ENCODE results near the gene BGLAP. TPM values are rescaled to one million over a fixed set of nuclear protein-coding genes. Genes with fewer than 3 reads are reported as not detected.

Gene BGLAP
- polyA plus RNA-seq, 3 donors: 2.1 to 6.7 (median 2.3) TPM

DNA sequence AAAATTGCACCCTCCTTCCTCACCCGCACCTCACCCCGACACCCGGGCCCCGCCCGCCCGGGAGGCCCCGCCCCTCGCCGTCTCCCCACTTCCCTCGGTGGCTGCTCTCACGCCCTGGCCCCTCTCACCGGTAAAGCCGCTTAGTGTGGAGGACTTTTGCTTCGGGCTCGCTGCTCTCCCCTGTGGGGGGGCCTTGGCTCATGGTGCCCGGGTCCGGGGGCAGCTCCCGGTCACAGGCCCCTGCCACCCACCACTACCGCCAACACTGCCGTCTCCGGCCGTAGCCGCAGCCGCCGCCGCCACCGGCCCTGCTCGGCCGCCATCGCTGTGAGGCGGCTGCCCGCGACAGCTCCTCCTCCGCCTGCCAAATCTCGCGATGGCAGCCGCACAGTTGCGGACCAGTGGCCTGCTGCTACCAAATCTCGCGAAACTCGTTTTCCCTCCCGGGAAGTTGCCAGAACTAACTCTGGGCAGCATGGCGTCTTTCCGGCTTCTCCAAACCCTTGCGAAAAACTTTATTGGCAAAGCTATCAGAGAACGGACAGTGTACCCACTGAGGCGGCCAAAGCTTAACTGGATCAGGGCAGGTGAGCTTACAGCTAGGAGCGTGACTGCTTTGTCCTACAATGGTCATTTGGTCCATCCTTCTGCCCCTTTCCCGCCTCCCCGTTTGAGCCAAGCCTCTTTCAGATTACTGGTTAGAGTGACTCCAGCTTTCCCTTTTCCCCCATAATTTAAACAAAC is 40.7 kb downstream of the BGLAP start, which contains the start of gene SMG5:
SMG5 (minus strand) TSS at position 347 of the 744 bp plus-strand sequence; CDS start at position 202, 145 bp downstream.
- peak; percentile 91 to 99 (median 98) for DNase-seq (ENCODE audit: extremely low read depth in 1 of 11, low read depth in 9 of 11, low spot score in 4 of 11)

DNA sequence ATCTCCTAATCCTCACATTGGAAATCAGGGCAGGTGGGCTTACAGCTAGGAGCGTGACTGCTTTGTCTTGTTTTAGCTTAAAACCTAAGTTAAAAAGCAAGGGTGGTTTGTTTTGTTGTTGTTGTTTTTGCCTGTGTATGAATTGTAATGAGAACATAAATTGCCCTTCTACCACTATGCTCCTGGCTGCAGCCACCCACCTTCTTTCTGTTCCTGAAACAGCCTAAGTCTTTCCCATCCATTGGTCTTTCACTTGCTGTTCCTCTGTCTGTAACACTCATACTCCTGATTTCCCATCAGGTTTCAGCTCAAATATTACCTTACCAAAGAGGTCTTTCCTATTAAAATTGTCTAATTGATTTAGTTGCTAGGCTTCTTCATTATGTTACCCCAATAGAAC is 41.5 kb downstream of the BGLAP start:
- DNase-seq (ENCODE audit: extremely low read depth in 1 of 11, low read depth in 9 of 11, low spot score in 4 of 11): no peak

DNA sequence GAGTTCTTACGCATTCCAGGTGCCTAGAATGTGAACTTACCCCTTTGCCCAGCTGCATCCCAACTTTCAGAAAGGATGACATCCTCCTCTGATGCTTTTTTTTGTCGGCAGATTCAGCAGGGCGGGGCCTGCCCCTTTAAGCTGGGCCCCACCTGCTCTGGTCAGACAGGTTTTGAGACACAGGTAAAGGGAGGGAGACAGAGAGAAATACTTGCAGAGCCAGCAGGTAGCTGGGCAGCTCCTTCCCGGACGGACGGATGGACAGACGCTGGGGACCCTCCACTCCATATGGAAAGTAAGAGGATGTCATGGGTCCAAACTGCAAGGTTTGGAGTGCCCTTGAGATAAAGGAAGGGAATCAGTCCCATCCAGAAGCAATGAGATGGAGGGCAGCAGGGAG is 42.1 kb downstream of the BGLAP start, which contains the start of gene TMEM79:
TMEM79 (plus strand) TSS at position 214 of the 400 bp plus-strand sequence. CDS start 902 bp downstream, outside the sequence.
- no peak for DNase-seq (ENCODE audit: extremely low read depth in 1 of 11, low read depth in 9 of 11, low spot score in 4 of 11)

DNA sequence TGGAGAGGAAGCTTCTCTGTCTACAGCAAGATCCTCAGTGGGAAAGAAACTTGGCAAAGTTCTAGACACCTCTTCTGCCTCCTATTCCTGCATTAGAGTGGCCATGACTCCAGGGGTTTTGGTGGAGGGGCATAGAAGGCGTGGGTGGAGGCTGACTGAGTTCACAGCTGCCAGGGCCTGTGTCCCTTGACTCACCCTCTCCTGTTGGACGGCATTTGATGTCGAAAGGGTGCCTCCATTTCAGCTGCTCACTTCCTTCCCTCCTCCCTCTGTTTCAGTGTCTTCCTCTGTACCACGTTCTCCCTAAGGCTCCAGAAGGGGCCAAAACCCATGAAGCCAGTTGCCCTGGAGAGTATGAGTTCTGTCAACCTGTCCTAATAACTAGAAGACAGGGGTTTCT is 42.8 kb downstream of the BGLAP start:
- DNase-seq (ENCODE audit: extremely low read depth in 1 of 11, low read depth in 9 of 11, low spot score in 4 of 11): no peak

DNA sequence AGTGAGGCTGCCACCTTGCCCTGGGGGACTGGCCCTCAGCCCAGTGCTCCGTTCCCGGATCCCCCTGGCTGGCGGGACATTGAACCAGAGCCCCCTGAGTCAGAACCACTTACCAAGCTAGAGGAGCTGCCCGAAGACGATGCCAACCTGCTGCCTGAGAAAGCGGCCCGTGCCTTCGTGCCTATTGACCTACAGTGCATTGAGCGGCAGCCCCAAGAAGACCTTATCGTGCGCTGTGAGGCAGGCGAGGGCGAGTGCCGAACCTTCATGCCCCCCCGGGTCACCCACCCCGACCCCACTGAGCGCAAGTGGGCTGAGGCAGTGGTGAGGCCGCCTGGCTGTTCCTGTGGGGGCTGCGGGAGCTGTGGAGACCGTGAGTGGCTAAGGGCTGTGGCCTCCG is 43.5 kb downstream of the BGLAP start:
- no peak for DNase-seq (ENCODE audit: extremely low read depth in 1 of 11, low read depth in 9 of 11, low spot score in 4 of 11)

DNA sequence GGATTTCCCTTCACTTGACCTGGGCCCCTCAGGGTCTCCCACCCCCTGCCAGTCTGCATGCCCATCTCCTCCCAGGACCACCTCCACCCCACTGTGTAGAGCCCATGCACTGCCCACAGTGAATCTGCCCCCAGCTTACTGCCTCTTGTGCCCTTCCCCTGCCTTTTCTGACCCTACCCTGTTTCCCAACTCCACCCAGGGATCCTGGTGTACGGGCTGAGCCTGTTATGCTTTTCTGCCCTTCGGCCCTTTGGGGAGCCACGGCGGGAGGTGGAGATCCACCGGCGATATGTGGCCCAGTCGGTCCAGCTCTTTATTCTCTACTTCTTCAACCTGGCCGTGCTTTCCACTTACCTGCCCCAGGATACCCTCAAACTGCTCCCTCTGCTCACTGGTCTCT is 44.1 kb downstream of the BGLAP start:
- DNase-seq (ENCODE audit: extremely low read depth in 1 of 11, low read depth in 9 of 11, low spot score in 4 of 11): no peak

DNA sequence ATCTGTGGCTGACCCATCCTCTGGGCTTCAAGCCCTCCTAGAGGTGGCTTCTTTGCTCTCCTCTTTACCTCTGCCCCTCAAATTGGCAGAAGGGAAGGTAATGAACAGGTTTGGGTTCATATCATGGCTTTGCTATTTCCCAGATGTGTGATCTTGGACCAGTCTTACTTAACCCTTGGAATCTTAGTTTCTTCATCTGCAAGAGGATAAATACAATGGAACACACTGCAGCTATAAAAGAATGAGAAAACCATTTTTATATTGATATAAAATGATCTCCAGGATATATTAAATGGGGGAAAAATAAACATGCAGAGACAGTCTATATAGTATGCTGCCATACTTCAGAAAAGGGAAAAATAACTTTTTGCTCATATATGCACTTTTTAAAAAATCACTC is 47.9 kb downstream of the BGLAP start:
- no peak for DNase-seq (ENCODE audit: extremely low read depth in 1 of 11, low read depth in 9 of 11, low spot score in 4 of 11)

DNA sequence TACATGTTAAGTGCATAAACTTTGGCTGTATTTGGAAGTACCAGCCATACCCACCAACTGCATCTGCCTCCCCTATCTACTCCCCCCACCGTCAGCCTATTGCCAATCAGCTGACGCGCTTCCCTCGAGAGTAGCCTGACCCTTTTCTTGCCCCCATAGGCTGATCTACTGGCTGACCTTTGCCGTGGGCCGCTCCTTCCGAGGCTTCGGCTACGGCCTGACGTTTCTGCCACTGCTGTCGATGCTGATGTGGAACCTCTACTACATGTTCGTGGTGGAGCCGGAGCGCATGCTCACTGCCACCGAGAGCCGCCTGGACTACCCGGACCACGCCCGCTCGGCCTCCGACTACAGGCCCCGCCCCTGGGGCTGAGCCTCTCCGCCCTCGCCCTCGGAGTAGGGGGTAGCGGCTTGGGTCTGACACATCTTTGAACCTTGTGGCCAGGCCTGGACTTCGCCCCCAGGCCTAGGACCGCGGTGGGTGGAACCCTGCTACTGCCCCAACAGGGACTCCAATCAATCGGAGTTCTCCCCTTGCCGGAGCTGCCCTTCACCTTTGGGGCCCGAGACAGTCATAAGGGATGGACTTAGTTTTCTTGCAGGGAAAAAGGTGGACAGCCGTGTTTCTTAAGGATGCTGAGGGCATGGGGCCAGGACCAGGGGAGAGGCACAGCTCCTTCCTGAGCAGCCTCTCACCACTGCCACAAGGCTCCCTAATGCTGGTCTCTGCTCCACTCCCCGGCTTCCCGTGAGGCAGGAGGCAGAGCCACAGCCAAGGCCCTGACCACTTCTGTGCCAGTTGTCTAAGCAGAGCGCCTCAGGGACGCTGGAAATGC is 49.5 kb downstream of the BGLAP start:
- peak in 10 of 11 donors; percentile 42 to 77 (median 63) for DNase-seq (ENCODE audit: extremely low read depth in 1 of 11, low read depth in 9 of 11, low spot score in 4 of 11)

Other genes with a start within 250 kb of the BGLAP start
- gene SSR2, start 221.2 kb upstream of the BGLAP start, polyA plus RNA-seq (ENCODE audit: insufficient read length in 3 of 3): 100 to 1,000 TPM; 351 to 415 (median 404) TPM
- 10 to 100 TPM; 53.3 to 57.8 (median 53.7) TPM for gene UBQLN4, start 188.4 kb upstream of the BGLAP start, polyA plus RNA-seq (ENCODE audit: insufficient read length in 3 of 3)
- gene LAMTOR2, start 187.4 kb upstream of the BGLAP start, polyA plus RNA-seq (ENCODE audit: insufficient read length in 3 of 3): 10 to 100 TPM; 51.4 to 65.5 (median 58.1) TPM
- gene RAB25, start 181.0 kb upstream of the BGLAP start, polyA plus RNA-seq (ENCODE audit: insufficient read length in 3 of 3): 10 to 100 TPM; 46.2 to 67.0 (median 47.6) TPM
- gene MEX3A, start 159.7 kb upstream of the BGLAP start, polyA plus RNA-seq (ENCODE audit: insufficient read length in 3 of 3): 10 to 100 TPM; 42.4 to 54.4 (median 48.0) TPM
- 100 to 1,000 TPM in 1 of 3 donors, 10 to 100 TPM in 2; 67.7 to 140 (median 93.9) TPM for gene LMNA, start 127.5 kb upstream of the BGLAP start, polyA plus RNA-seq (ENCODE audit: insufficient read length in 3 of 3)
- 10 to 100 TPM; 16.6 to 27.8 (median 18.4) TPM for gene SEMA4A, start 88.6 kb upstream of the BGLAP start, polyA plus RNA-seq (ENCODE audit: insufficient read length in 3 of 3)
- gene SLC25A44, start 48.1 kb upstream of the BGLAP start, polyA plus RNA-seq (ENCODE audit: insufficient read length in 3 of 3): 10 to 100 TPM; 26.1 to 36.0 (median 32.3) TPM
- 10 to 100 TPM; 79.5 to 96.1 (median 93.1) TPM for gene PMF1, start 29.2 kb upstream of the BGLAP start, polyA plus RNA-seq (ENCODE audit: insufficient read length in 3 of 3)
- 1 to 10 TPM; 4.3 to 7.0 (median 5.1) TPM for gene PAQR6, start 5.9 kb downstream of the BGLAP start, polyA plus RNA-seq (ENCODE audit: insufficient read length in 3 of 3)
- 10 to 100 TPM; 53.7 to 67.6 (median 66.5) TPM for gene SMG5, start 40.6 kb downstream of the BGLAP start, polyA plus RNA-seq (ENCODE audit: insufficient read length in 3 of 3)
- 1 to 10 TPM; 5.8 to 6.6 (median 6.5) TPM for gene TMEM79, start 42.1 kb downstream of the BGLAP start, polyA plus RNA-seq (ENCODE audit: insufficient read length in 3 of 3)
- gene GLMP, start 53.5 kb downstream of the BGLAP start, polyA plus RNA-seq (ENCODE audit: insufficient read length in 3 of 3): 10 to 100 TPM; 52.1 to 71.2 (median 64.5) TPM
- gene VHLL, start 57.1 kb downstream of the BGLAP start, polyA plus RNA-seq (ENCODE audit: insufficient read length in 3 of 3): not detected
- gene CCT3, start 96.1 kb downstream of the BGLAP start, polyA plus RNA-seq (ENCODE audit: insufficient read length in 3 of 3): 100 to 1,000 TPM; 300 to 385 (median 351) TPM
- 1 to 10 TPM in 1 of 3 donors, under 1 TPM in 2; 0.78 to 2.3 (median 0.82) TPM for gene TSACC, start 96.3 kb downstream of the BGLAP start, polyA plus RNA-seq (ENCODE audit: insufficient read length in 3 of 3)
- 10 to 100 TPM in 2 of 3 donors, 1 to 10 TPM in 1; 9.3 to 18.3 (median 11.8) TPM for gene RHBG, start 127.0 kb downstream of the BGLAP start, polyA plus RNA-seq (ENCODE audit: insufficient read length in 3 of 3)

Measured in renal cortex interstitium (tissue), 11 donors.